Aorta (tissue), 5 donors: ENCODE measurements around the gene FAM98A. TPM values are rescaled to one million over a fixed set of nuclear protein-coding genes. Genes with fewer than 3 reads are reported as not detected.

ENCODE experiments used
- ATAC-seq: fragments of 200-7000 bp; cut with Tn5 transposase; one replicate; pipeline ENCODE4 v1.9.1; 2022; ENCODE audit warnings: moderate library complexity; ENCODE audit not compliant: low FRiP score
- DNase-seq, 2 donors: peaks; one replicate each; pipeline ENCODE4 v3.0.0-alpha.2; 2020
- H3K27ac ChIP-seq, 2 donors: one replicate each; pipeline ENCODE4 v1.5.1; 2013; ENCODE audit warnings: low read length in 2 of 2, mild to moderate bottlenecking in 2 of 2, moderate library complexity in 2 of 2, control low read depth in 1 of 2, inconsistent platforms in 1 of 2, low read depth in 1 of 2
- H3K27me3 ChIP-seq, 2 donors: one replicate each; pipeline ENCODE4 v1.6.1; 2013; ENCODE audit warnings: control low read depth in 1 of 2, low read length in 1 of 2, mild to moderate bottlenecking in 1 of 2, moderate library complexity in 1 of 2; ENCODE audit not compliant: insufficient read depth in 2 of 2, control insufficient read depth in 1 of 2
- H3K36me3 ChIP-seq, 2 donors: one replicate each; pipeline ENCODE4 v1.6.1; 2013; ENCODE audit warnings: control low read depth in 1 of 2, low read length in 1 of 2, mild to moderate bottlenecking in 1 of 2; ENCODE audit not compliant: insufficient read depth in 2 of 2, control insufficient read depth in 1 of 2
- H3K4me1 ChIP-seq, 2 donors: one replicate each; pipeline ENCODE4 v1.6.1; 2013; ENCODE audit warnings: low read length in 2 of 2, control low read depth in 1 of 2, mild to moderate bottlenecking in 1 of 2, moderate library complexity in 1 of 2; ENCODE audit not compliant: insufficient read depth in 2 of 2, control insufficient read depth in 1 of 2
- H3K4me3 ChIP-seq, 2 donors: one replicate each; pipeline ENCODE4 v1.5.1; 2013; ENCODE audit warnings: low read length in 2 of 2, control low read depth in 1 of 2, mild to moderate bottlenecking in 1 of 2
- H3K9me3 ChIP-seq: one replicate; pipeline ENCODE4 v1.6.1; 2013; ENCODE audit warnings: mild to moderate bottlenecking, low read length; ENCODE audit not compliant: control insufficient read depth
- WGBS, 2 donors: extraction: QIAGEN DNeasy Blood & Tissue Kit; methylation state at CpG; one replicate each; pipeline ENCODE4 v1.1.7; 2013; 5-methylcytosine and 5-hydroxymethylcytosine counted together
- intact Hi-C, 2 donors: fragments of 100-400 bp; cut with DNase I; formaldehyde crosslinking; loops; one replicate each; pipeline versions ENCODE4 v1.14.2 to v1.15.0; 2022
- polyA plus RNA-seq, 2 donors: library from polyadenylated mRNA; stranded (reverse); fragments of 200-250 nt; gene quantifications; one replicate each; pipeline ENCODE4 v1.2.3, GENCODE V29; 2013
- total RNA-seq, 2 donors: library from RNA; stranded (reverse); fragmentation: NEBNext Ultra II Directional; extraction: Animal tissue kit (Norgen Biotek cat#: 25700); gene quantifications; one replicate each; pipeline ENCODE4 v1.2.1, GENCODE V29; 2021
- donor health status: healthy with polysubstance abuse.
- donor health status: Bipolar disorder and iron deficiency.
- donor health status: DM: no; HTN: no; CAD: no.
- donor health status: DM: no; HTN: no; CAD: no.
- donor health status: DM: yes; HTN: yes; CAD: no.

Gene FAM98A
- total and polyA plus RNA-seq, 4 donors, result 18.9 to 57.2 (median 35.6) TPM

DNA sequence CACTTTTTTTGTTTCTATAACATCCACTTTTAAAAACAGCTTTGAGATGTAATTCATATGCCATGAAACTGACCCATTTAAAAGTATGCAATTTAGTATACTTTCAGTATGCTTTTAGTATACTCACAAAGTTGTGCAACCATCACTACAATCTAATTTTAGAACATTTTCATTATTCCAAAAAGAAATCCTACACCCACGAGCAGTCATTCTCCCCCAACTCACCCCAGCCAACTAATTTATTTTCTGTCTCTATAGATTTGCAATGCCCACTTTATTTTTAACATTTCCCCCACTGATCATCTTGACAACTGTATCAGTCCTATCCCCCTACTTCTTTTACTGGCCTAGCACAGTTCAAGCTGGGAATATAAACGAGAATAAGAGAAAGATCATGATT, 39.1 kb downstream of the FAM98A start:
- 47 to 55% methylated on average over 2 of the region's 2 CpGs for WGBS, 2 donors
- ATAC-seq (no peak), DNase-seq (no peak)
- Histone ChIP-seq H3K27ac (no peak overlapping the region), H3K4me1 (no peaks in the 10 kb centered on the region), H3K4me3 (no peak overlapping the region), H3K9me3 (no peaks in the 10 kb centered on the region), H3K27me3 (no peaks in the 10 kb centered on the region), H3K36me3 (no peaks in the 10 kb centered on the region)
- intact Hi-C loops, result no loop called here

GRCh38 chr2:33559328-33559727, 39.8 kb downstream of the FAM98A start:
- H3K9me3 ChIP-seq, result no peaks in the 10 kb centered on the region
- ATAC-seq (no peak), DNase-seq (no peak)
- WGBS, 2 donors, result 98 to 99% methylated on average over 3 of the region's 3 CpGs
- H3K27ac ChIP-seq, result no peak overlapping the region
- no peak overlapping the region for H3K4me3 ChIP-seq
- intact Hi-C loops, result no loop called here
- H3K36me3 ChIP-seq, result no peaks in the 10 kb centered on the region
- no peaks in the 10 kb centered on the region for H3K4me1 ChIP-seq
- no peaks in the 10 kb centered on the region for H3K27me3 ChIP-seq

GRCh38 chr2:33555681-33556080, 43.4 kb downstream of the FAM98A start:
- ATAC-seq (no peak), DNase-seq (no peak)
- Histone ChIP-seq H3K4me1 (no peaks in the 10 kb centered on the region), H3K9me3 (no peaks in the 10 kb centered on the region), H3K27ac (no peak overlapping the region), H3K36me3 (no peaks in the 10 kb centered on the region), H3K4me3 (no peak overlapping the region), H3K27me3 (no peaks in the 10 kb centered on the region)
- WGBS, 2 donors, result 67 to 76% methylated on average over 3 of the region's 3 CpGs
- intact Hi-C loops, result no loop called here

- intact Hi-C loops, result no loop called here
- Histone ChIP-seq H3K9me3 (no peaks in the 10 kb centered on the region), H3K4me3 (no peak overlapping the region), H3K4me1 (no peaks in the 10 kb centered on the region), H3K36me3 (no peaks in the 10 kb centered on the region), H3K27ac (no peak overlapping the region), H3K27me3 (no peaks in the 10 kb centered on the region)
- ATAC-seq, result no peak
- no peak for DNase-seq
- 93 to 100% methylated on average over 1 of the region's 1 CpG for WGBS, 2 donors
Observed at GRCh38 chr2:33552758-33553461, 46.2 kb downstream of the FAM98A start.

GRCh38 chr2:33550206-33550605, 48.9 kb downstream of the FAM98A start:
- Histone ChIP-seq H3K27ac (no peak overlapping the region), H3K4me1 (no peaks in the 10 kb centered on the region), H3K9me3 (no peaks in the 10 kb centered on the region), H3K27me3 (no peaks in the 10 kb centered on the region), H3K36me3 (no peaks in the 10 kb centered on the region), H3K4me3 (no peak overlapping the region)
- DNase-seq (no peak), ATAC-seq (no peak)
- intact Hi-C loops, result no loop called here
- WGBS, 2 donors, result 85 to 90% methylated on average over 3 of the region's 3 CpGs

GRCh38 chr2:33541243-33541642, 57.9 kb downstream of the FAM98A start:
- H3K9me3 ChIP-seq, result no peaks in the 10 kb centered on the region
- intact Hi-C loops, result no loop called here
- H3K36me3 ChIP-seq, result peaks cover 0 to 1% of the 10 kb centered on the region in 2 donors
- no peak for DNase-seq
- no peaks in the 10 kb centered on the region for H3K27me3 ChIP-seq
- WGBS, 2 donors, result 65 to 72% methylated on average over 4 of the region's 4 CpGs
- H3K4me1 ChIP-seq, result no peaks in the 10 kb centered on the region
- no peak for ATAC-seq
- no peak overlapping the region for H3K4me3 ChIP-seq
- H3K27ac ChIP-seq, result no peak overlapping the region

DNA sequence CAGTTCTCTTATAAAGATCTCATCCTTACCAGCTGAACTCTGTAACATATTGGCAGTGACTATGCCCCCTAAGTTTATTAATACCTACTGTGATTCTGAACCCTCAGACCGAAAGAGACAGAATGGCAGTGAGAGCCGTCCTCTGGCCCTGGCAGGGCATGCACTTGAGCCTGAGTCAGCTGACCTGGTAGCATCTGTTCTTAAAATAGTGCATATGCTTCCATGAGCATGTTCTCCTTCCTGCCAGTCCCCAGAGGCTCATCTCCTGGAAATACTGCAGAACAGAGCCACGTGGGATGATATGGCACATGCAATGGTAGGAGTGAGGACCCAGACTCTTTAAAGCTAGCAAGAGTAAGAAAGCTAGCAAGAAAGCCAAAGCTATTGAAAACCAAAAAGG, 63.7 kb downstream of the FAM98A start:
- 31 to 46% methylated on average over 3 of the region's 3 CpGs for WGBS, 2 donors
- no peak for DNase-seq
- no peak for ATAC-seq
- H3K9me3 ChIP-seq, result no peaks in the 10 kb centered on the region
- H3K27ac ChIP-seq, result no peak overlapping the region
- H3K36me3 ChIP-seq, result peaks cover 0 to 1% of the 10 kb centered on the region in 2 donors
- H3K27me3 ChIP-seq, result no peaks in the 10 kb centered on the region
- H3K4me1 ChIP-seq, result no peaks in the 10 kb centered on the region
- intact Hi-C loops, result no loop called here
- no peak overlapping the region for H3K4me3 ChIP-seq

Other genes with a start within 250 kb of the FAM98A start
- gene RASGRP3, start 122.7 kb downstream of the FAM98A start, total RNA-seq, result 10 to 100 TPM; 12.8 to 22.3 TPM
- gene RASGRP3, start 122.7 kb downstream of the FAM98A start, polyA plus RNA-seq, result 1 to 10 TPM in 1 of 2 donors, under 1 TPM in 1; 0.46 to 3.0 TPM